ENCODE measurements around the gene PCYT1A. TPM values are rescaled to one million over a fixed set of nuclear protein-coding genes. Genes with fewer than 3 reads are reported as not detected.

Gene PCYT1A
- total RNA-seq (2022; extraction: Qiagen RNA extraction; ENCODE audit: low read depth) = 32.1 to 39.9 TPM (median 35.5 TPM) in 5 replicates

DNA sequence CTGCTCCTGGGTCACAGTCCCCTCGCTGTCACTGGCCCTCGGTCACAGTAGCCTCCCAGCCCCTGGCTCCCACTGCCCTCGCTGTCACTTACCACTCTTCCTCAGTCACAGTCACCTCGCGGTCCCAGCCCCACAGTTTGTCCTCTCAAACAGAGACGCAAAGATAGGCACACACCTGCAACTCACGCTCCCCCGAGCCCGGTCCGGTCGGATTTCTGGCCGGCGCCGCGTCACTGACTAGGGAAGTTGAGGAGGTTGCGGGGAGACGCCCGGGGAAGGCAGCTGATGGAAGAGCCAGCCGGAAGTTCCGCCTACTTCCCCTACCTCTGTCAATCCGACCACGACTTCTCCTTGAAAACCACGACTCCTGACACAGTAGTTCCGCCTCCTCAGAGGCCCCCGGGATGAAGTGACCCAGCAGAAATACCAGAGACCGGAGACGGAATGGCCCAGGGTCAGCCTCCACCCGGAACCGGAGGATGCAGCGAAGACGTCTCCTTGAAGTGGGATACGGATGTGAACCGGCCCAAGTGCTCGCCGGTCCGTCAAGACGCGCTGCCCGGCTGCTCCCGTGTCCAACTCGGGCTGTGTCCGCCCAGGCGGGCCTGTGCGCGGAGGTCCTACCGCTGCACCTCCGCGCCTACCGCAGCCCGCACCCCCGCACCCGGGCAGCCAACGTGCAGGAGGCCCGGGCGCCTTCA, at the start of gene PCYT1A:
TSS of gene PCYT1A (minus strand) at position 287 of the 701 bp plus-strand sequence. CDS start 17,195 bp downstream, outside the sequence.

DNA sequence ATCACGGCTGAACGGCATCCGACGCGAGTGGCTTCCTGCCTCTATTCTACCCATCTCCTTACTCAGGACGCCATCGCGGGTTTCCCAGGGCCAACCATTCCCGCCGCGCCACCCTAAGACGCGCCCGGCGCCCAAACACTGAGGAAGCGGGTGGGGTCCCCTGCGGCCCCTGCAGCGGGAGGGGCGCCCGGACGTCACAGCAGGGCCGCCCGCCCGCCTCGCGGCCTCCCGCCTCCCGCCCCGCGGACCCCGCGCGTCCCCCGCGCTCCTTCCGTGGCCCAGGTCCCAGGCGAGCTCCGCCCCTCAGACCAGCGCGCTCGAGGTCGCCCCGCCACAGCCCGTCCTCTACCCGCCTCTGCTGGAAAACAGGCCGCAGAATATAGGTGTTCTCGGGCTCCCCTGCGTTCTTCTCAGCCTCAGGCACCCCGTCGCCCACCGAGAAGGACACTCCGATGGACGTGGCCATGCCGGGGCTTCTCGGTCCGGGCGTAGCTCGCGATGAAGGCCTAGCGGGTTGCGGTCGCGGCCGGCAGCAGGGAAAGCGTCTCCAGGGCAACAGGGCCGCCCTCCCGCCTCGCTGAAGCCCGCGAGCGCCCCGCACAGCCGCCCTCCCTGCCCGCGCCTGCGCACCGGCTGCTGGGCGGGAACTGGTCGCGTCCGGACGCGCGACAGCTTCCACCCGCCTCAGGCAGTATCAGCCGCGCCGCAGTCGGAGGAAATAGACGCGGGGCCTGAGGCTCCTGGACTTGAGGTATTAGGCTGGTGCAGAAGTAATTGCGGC, 30.4 kb upstream of the PCYT1A start, which contains the start of gene DYNLT2B:
TSS of gene DYNLT2B (minus strand) at position 554 of the 781 bp plus-strand sequence. CDS start at position 466, 88 bp downstream.

DNA sequence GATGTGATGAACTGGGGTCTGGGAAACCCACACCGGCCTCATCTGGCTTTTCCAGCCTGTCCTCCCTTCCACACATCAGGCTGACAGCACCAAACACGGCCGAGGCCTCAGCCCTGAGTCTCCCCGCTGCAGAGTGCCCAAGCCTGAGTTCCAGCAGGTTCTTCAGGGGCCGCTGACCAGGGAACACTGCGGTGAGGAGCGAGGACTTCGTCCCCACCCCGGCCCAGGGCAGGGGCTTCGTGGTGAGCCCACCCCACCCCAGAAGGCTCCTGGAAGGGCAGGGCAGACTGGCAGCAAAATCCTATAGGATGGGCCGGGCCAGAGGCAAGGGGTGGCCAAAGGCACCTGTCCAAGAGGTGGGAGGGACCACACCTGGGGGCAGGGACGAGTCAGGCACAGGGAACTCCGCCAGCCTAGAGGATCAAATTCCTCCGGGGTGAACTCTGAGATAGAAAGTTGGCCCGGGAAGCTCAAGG, 71.4 kb downstream of the PCYT1A start, which contains the start of gene SLC51A:
TSS of gene SLC51A (plus strand) at position 446 of the 476 bp plus-strand sequence. CDS start 179 bp downstream, outside the sequence.

DNA sequence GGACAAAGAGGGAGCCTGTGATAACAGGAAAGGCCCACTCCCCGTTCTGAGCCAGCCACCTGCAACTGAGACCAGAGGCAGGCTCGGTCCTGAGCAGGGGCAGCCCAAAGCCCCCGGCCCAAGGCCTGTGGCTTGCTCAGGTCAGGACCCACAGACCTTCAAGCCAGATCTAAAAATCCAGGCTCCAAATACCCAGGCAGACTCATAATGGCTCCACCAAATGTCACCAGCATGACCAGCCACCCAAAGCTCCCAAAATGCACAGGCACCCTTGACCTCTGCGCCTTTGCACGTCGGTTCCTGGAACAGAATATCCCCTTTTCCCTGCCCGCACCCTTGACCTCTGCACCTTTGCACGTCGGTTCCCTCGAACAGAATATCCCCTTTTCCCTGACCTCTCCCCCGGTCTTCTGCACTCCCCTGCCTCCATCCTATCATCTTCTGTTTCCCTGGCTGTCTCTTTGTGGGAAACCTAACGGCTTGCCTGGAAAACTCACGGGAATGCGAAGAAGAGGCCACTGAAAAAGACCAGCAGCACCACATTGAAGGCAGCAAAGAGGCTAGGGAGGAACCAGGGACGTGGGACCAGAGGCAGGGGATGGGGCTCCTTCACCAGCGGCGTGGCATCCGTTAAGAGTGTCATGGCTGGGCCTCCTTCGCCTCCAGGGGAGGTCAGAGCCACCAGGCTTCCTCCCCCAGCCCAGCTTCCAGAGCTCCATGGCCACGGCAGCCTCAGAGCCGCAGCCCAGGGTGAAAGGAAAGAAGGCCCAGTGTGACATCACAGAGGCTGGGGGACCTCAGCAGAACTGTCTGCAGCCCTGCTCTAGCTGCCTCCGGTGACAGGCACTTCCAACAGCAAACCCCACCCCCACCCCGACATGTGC, 76.6 kb downstream of the PCYT1A start, which contains the start of gene ZDHHC19:
TSS of gene ZDHHC19 (minus strand) at position 728 of the 884 bp plus-strand sequence. CDS start at position 643, 85 bp downstream.

Other genes starting within 250 kb of the PCYT1A start
- 101 to 120 TPM (median 108 TPM) in 5 replicates for gene TFRC, start 205.6 kb downstream of the PCYT1A start, total RNA-seq (2022; extraction: Qiagen RNA extraction; ENCODE audit: low read depth)
- gene ZDHHC19, start 76.3 kb downstream of the PCYT1A start, total RNA-seq (2022; extraction: Qiagen RNA extraction; ENCODE audit: low read depth) = 0.21 to 0.23 TPM in 2 of 5 replicates, not detected in the others
- gene SLC51A, start 71.2 kb downstream of the PCYT1A start, total RNA-seq (2022; extraction: Qiagen RNA extraction; ENCODE audit: low read depth) = not detected in 5 replicates
- gene DYNLT2B, start 30.5 kb upstream of the PCYT1A start, total RNA-seq (2022; extraction: Qiagen RNA extraction; ENCODE audit: low read depth) = 22.4 to 27.9 TPM (median 23.8 TPM) in 5 replicates
- 7.4 to 12.7 TPM (median 11.1 TPM) in 5 replicates for gene TM4SF19, start 50.7 kb upstream of the PCYT1A start, total RNA-seq (2022; extraction: Qiagen RNA extraction; ENCODE audit: low read depth)
- 7.5 to 12.3 TPM (median 10.2 TPM) in 5 replicates for gene UBXN7, start 144.7 kb upstream of the PCYT1A start, total RNA-seq (2022; extraction: Qiagen RNA extraction; ENCODE audit: low read depth)
- 5.1 to 6.4 TPM (median 5.6 TPM) in 5 replicates for gene RNF168, start 216.0 kb upstream of the PCYT1A start, total RNA-seq (2022; extraction: Qiagen RNA extraction; ENCODE audit: low read depth)
- gene SMCO1, start 227.6 kb upstream of the PCYT1A start, total RNA-seq (2022; extraction: Qiagen RNA extraction; ENCODE audit: low read depth) = not detected in 5 replicates

Measured in A549 treated with DMSO at 1 μM for 4 hours (cell line).